ENCODE data around the gene VPS37B.

DNA sequence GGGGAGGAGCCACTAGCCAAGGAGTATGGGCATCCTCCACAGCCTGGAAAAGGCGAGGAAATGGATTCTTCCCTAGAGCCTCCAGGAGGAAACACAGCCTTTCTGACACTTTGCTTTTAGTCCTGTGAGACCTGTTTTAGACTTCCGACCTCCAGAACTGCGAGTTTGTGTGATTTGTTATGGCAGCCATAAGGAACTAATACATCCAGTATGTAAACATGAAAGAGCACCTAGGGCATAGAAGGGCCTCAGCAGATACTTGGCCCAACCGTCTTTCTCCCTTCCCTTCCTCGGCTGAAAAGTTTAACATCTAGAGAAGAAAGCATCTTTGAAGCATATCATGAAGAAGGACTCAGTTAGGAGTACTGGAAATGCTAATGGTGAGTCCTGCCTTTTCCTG lies 57.1 kb downstream of the VPS37B start:
- TF ChIP-seq, protein P1, sequence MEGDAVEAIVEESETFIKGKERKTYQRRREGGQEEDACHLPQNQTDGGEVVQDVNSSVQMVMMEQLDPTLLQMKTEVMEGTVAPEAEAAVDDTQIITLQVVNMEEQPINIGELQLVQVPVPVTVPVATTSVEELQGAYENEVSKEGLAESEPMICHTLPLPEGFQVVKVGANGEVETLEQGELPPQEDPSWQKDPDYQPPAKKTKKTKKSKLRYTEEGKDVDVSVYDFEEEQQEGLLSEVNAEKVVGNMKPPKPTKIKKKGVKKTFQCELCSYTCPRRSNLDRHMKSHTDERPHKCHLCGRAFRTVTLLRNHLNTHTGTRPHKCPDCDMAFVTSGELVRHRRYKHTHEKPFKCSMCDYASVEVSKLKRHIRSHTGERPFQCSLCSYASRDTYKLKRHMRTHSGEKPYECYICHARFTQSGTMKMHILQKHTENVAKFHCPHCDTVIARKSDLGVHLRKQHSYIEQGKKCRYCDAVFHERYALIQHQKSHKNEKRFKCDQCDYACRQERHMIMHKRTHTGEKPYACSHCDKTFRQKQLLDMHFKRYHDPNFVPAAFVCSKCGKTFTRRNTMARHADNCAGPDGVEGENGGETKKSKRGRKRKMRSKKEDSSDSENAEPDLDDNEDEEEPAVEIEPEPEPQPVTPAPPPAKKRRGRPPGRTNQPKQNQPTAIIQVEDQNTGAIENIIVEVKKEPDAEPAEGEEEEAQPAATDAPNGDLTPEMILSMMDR (IDR thresholded peaks at IDR 0.05; ENCODE audit: low read length): no peak
- no peak for TF ChIP-seq EZH2 (IDR thresholded peaks at IDR 0.05; ENCODE audit: borderline replicate concordance, low read length)
